ENCODE measurements around the gene CD52.

DNA sequence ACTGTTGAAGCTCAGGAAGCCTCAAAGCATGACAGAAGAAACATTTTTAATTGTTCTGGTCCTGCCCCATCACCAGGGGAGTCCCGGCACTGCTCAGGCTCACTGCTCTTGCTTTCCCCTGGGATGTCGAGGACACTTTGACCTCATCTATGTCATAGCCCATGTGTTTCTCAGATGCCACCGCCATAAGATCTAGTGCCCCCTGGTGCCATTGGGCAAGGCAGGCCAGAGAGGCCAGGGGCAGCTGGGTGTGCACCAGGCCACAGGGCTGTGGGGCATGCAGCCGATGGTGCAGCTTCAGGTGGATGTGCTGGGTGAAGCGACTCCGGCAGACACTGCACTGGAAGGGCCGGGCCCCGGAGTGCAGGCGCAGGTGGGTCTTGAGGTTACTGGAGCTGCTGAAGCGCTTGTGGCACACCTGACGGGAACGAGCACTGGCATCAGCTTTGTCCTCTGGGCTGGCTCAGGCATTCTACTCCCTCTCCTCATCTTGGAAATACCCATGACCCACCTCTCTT lies 43.9 kb downstream of the CD52 start:
- TF ChIP-seq EZH2phosphoT487 (IDR thresholded peaks at IDR 0.05; ENCODE audit: low read depth): no peak
- TF ChIP-seq, protein P1, sequence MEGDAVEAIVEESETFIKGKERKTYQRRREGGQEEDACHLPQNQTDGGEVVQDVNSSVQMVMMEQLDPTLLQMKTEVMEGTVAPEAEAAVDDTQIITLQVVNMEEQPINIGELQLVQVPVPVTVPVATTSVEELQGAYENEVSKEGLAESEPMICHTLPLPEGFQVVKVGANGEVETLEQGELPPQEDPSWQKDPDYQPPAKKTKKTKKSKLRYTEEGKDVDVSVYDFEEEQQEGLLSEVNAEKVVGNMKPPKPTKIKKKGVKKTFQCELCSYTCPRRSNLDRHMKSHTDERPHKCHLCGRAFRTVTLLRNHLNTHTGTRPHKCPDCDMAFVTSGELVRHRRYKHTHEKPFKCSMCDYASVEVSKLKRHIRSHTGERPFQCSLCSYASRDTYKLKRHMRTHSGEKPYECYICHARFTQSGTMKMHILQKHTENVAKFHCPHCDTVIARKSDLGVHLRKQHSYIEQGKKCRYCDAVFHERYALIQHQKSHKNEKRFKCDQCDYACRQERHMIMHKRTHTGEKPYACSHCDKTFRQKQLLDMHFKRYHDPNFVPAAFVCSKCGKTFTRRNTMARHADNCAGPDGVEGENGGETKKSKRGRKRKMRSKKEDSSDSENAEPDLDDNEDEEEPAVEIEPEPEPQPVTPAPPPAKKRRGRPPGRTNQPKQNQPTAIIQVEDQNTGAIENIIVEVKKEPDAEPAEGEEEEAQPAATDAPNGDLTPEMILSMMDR (IDR thresholded peaks at IDR 0.05; ENCODE audit: low read depth, low read length): no peak
